ENCODE results near the gene FOXO4.

The FOXO4 gene

GRCh38 chrX:71100581-71101505, 5.2 kb downstream of the FOXO4 start:
- no peak for DNase-seq

GRCh38 chrX:71102292-71102691, 6.6 kb downstream of the FOXO4 start:
- DNase-seq = no peak

DNA sequence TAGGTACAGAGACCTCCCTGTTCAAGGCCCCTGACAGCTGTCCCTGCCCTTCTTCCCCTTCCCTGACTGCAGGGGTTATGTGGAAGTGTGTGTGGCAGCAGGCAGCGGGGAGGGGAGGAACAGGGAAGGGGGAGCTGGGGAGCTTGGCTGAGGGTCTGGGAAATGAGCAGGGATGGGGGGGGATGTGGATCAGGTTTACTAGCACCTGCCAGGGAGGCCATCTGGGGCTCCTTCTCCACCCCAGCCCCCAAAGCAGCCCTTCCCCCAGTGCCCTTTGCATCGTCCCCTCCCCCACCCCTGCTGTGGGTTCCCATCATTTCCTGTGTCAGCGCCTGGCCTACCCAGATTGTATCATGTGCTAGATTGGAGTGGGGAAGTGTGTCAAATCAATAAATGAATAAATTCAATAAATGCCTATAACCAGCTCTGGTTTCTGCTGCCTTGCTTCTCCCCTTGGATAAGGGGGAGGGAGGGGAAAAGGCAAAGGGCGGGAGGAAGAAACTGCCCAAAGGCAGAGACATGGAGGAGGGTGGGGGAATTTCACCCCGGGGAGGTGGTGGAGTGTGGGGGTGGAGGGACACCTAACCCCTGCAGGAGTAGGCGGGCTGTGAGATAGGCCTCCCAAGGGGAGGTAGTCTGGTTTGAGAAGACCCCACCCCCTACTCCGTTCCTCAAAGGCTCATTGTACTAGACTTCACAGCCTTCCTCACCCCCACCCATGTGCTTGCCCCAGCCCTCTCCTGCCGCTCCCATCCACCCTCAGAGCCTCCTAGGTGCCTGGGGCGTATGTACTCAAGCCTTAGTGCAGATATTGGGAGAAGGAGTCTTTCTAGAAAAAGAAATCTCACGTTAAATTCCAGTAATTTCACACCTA, 7.7 kb downstream of the FOXO4 start:
- DNase-seq = no peak

GRCh38 chrX:71105628-71106027, 10.0 kb downstream of the FOXO4 start:
- DNase-seq = no peak

DNA sequence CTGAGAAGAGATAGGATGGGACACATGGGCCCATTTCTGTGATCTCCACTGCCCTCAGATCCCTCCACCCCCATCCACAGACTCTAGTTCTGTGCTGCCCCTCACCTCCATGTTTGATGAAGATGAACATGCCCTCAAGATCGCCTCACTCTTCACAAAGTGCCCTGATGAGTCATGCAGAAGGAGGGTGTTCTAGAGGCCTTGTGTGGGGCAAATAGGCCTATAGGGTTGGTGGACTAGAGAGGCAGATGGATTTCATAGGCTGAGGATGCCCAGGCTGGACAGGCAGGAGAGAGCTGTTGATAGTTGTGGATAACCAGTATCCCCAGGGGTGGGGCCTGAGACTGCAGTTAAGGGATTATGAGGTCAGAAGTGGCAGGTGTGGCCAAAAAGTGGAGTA, 10.8 kb downstream of the FOXO4 start, which contains the start of gene CXorf65:
TSS of gene CXorf65 (minus strand) at position 314 of the 400 bp plus-strand sequence. CDS start at position 130, 184 bp downstream.
- DNase-seq = no peak

GRCh38 chrX:71107245-71107644, 11.6 kb downstream of the FOXO4 start:
- no peak for DNase-seq

DNA sequence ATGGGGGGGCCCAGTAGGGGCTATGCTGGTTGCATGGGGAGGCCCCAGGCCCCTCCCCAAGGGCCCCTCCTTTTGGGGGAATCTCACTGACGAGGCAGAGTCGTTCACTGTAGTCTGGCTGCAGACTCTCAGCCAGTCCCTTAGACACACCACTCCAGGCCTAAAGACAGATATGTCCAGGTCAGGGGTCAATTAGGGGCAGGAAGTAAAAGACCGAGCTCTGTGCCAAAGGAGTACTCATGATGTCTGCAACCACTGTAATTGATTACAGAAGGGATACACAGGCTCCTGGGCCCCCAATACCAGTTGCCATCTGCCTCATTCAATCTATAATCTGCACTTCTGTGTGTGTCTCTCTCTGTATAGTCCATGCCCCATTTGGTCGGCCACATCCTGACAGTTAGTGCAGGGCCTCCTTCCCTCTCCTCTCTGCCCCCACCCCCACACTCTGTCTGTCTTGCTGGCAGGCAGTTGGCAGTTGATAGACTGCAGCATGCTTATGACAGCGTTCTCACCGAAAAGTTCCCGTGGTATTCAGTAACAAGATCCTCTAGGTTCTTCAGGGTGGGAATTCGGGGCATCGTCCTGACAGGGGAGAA, 12.2 kb downstream of the FOXO4 start:
- no peak for DNase-seq

GRCh38 chrX:71109051-71109450, 13.4 kb downstream of the FOXO4 start:
- no peak for DNase-seq

GRCh38 chrX:71111141-71111843, 15.6 kb downstream of the FOXO4 start, which contains the start of gene IL2RG:
TSS of gene IL2RG (minus strand) at chrX:71111577. CDS start at chrX:71111539, 38 bp downstream.
- DNase-seq = no peak

GRCh38 chrX:71111921-71112431, 16.3 kb downstream of the FOXO4 start:
- DNase-seq = no peak

DNA sequence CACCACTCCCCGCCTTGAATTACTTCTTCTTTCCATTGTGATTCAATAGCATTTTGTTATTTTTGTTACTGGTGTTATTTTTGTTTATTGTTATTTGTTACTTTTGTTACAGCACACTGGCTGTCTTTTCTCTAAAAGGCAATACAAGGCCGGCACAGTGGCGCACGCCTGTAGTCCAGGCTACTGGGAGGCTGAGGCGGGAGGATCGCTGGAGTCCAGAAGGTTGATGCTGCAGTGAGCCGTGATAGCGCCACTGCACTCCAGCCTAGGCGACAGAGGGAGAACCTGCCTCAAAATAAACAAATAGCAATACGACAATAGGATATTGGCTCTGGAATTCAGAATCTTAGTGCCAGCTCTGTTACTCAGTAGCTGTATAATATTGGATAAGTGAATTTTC, 21.7 kb downstream of the FOXO4 start:
- no peak for DNase-seq

DNA sequence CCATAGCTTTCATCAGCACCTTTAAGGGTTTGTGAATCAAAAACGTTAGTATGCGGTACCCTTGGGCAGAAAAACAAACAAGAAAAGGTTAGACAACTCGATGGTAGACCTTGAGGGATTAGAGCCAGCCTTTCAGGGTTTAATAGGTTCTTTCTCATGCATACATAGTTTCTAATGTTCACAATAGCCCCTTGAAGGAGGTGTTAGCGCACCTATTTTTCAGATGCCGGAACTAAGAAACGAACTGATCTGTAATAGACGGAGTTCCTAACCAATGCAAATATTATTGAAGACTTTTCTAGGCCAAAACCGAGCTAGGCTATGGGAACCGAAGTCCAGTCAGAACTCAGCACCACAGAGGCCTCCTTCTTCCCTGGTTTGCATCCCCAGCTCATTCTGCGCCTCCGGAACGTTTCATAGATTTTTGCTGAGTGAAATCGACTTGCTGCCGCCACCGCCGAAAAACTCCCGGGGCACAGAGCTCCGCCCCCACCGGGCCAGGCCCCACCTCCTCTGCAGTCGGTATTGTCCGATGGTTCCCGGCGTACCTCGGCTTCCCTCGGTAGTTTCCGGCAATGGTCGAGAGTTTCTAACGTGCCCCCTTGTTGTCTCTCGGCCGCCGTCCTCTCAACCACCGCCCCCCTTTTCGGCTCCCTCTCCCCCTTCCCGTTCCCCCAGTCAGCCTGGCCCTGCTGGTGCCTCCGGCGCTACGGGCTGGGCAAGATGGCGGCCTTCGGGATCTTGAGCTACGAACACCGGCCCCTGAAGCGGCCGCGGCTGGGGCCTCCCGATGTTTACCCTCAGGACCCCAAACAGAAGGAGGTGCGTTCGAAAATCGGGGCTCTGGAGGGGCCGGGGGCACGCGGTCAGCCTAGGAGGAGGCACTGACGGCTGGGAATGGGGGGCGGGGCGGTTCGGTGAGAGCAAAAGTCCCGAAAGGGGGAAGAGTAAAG, 22.7 kb downstream of the FOXO4 start, which contains the start of gene MED12:
TSS of gene MED12 (plus strand) at position 565 of the 953 bp plus-strand sequence. CDS start at position 724, 159 bp downstream.
- DNase-seq = peak; percentile 10 to 49

DNA sequence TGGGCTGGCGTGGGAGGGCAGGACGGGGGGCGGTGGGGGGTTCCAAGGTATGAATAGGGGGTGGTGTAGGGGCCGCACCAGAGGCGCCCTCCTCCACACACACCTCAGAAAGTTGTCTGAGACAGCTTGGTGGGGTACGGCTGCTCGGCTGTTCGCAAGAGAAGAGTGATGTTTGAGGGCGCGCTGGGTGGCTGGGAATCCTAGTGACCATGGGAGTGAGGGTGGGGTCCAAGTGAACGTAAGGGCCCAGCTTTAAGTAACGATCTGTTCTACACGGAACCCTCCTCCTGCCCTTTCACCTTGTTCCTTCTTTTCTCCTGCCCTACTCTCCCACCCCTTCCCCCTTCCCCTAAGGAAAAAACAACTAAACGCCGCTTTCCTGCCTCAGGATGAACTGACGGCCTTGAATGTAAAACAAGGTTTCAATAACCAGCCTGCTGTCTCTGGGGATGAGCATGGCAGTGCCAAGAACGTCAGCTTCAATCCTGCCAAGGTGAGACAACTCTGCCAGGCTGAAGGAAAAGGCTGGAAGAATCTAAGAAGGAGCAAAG, 23.4 kb downstream of the FOXO4 start:
- no peak for DNase-seq

DNA sequence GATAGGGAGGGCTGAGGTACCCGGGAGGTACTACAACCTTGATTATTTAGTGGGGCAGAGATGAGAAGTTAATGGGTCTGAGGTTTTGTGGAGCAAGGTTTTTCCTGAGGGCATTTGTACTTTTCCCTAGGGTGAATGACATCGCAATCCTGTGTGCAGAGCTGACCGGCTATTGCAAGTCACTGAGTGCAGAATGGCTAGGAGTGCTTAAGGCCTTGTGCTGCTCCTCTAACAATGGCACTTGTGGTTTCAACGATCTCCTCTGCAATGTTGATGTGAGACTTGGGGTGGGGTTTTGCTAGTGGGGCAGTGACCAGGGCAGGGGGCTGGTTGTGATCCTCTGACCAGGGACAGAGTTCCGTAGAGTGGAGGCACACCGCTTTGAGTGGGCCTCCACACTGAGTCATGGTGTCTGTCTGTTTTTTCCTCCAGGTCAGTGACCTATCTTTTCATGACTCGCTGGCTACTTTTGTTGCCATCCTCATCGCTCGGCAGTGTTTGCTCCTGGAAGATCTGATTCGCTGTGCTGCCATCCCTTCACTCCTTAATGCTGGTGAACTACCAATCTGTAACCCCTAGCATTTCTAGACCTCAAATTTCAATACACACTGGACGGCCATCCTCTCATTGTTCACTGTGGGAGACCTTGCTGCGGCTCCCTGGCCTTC, 32.6 kb downstream of the FOXO4 start:
- DNase-seq = no peak

DNA sequence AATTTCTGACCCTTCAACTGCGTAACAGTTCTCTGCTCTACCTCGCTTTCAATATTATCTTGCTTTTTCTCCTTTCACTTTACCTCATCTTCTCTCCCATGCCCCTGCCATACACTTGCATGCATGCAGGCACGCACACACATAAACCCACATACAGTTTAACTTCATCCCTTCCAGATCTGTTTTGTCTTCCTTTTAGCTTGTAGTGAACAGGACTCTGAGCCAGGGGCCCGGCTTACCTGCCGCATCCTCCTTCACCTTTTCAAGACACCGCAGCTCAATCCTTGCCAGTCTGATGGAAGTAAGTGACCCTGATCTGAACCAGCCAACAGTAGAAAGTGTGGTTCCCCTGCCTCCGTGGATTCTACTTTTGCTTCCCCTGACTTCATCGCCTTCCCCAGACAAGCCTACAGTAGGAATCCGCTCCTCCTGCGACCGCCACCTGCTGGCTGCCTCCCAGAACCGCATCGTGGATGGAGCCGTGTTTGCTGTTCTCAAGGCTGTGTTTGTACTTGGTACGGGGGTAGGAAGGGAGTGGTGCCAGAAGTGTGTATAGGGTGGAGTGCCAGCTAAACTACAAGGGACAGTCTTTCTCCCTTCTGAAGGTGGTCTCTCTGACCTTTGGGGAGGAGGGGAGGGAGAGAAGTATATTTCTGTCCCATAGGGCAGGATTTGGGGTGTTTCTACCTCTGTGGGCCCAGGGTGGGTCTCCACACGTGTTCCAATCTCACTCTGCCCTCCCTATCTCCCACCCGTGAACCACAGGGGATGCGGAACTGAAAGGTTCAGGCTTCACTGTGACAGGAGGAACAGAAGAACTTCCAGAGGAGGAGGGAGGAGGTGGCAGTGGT, 33.5 kb downstream of the FOXO4 start:
- DNase-seq = no peak

DNA sequence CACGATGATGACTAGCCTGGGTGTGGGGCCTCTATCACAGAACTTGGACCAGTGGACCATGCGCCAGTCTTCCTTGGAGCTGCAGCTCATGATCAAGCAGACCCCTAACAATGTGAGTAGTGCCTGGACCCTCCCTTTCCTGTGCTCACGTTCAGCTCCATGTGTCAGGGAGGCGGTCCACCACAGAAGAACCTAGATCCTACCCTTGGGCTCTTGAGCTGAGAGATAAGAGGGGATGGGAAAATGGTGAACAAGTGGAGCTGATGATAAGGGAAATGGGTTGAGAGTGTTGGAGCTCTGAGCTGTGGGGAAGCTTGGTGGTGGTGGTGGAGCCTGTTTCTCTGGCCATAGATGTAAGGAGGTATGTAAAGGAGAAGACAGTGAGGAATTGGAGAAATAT, 35.9 kb downstream of the FOXO4 start:
- DNase-seq = no peak

- DNase-seq = no peak
Measured at GRCh38 chrX:71140440-71140839, 44.8 kb downstream of the FOXO4 start.

DNA sequence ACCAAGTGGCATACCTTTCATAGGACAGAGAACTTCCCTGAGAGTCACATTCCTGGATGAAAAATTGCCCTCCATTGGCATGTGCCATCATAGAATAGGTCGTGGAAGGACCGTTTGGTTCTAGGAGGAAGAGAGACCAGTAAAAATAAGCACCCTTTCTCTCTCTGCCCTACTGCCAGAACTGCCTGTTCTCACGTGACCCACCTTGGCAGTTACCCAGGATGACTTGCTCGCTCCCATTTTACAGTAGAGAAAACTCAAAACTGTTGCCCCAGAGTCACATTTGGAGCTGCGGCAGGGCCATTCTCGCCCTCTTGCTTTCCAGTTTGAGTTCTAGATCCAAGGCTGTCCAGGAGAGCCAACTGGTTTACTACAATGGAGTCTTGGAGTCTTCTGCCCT, 47.9 kb downstream of the FOXO4 start:
- DNase-seq = no peak

DNA sequence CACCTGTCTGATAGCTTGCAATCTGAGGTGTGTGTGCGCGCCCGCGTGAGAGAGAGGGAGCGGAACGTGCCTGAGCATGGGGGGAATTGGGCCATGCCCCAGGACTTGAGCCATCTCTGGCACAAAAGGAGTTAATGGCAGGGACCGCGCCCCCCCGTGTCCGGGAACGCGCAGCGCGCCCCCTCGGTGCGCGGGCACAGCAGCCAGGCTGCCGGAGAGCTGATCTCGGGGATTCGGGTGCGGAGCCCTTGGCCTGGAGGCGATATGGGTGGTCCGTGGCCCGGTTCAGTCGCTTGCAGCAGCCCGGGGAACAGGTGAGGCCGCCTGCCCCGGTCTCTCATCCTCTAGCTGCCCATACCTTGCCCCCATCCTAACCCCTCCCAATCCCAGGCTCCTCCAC, 49.0 kb downstream of the FOXO4 start, which contains the start of gene NLGN3:
TSS of gene NLGN3 (plus strand) at position 191 of the 400 bp plus-strand sequence. CDS start 2,909 bp downstream, outside the sequence.
- DNase-seq = no peak

Data from NCI-H187 (cell line).